B cell (primary cell): Measurements from ENCODE around the gene DCST2. TPM values are rescaled to one million over a fixed set of nuclear protein-coding genes. Genes with fewer than 3 reads are reported as not detected.

Experiments used
- ATAC-seq: fragments of 200-7000 bp; cut with Tn5 transposase; one replicate; pipeline ENCODE4 v1.10.0; 2021; ENCODE audit warnings: low read depth, mild to moderate bottlenecking, moderate number of reproducible peaks, moderate library complexity
- CTCF ChIA-PET: fragments of 350-600 bp; sonication (Branson Sonifier 250); formaldehyde crosslinking; loops from one replicate; lab custom pipeline; 2021; ENCODE audit warnings: antibody characterized with exemption, inconsistent platforms; lab: Charles Lee
- POLR2A ChIA-PET: fragments of 350-600 bp; sonication (Branson Sonifier 250); formaldehyde crosslinking; loops from one replicate; lab custom pipeline; 2021; ENCODE audit warnings: antibody characterized with exemption; lab: Charles Lee
- DNase-seq: peaks from one replicate; pipeline ENCODE4 v3.0.0; 2013
- H2AFZ ChIP-seq: 2 replicates; pipeline ENCODE4 v1.6.1; 2012; ENCODE audit warnings: mild to moderate bottlenecking, low read depth, low read length; ENCODE audit not compliant: insufficient read depth, poor library complexity, severe bottlenecking
- H3K27ac ChIP-seq, 2 donors: 1 replicate in 1 of 2; 2 replicates in 1 of 2; pipeline ENCODE4 v1.5.1; 2012 to 2013; ENCODE audit warnings: low read length in 2 of 2, mild to moderate bottlenecking in 2 of 2, moderate library complexity in 1 of 2
- H3K27me3 ChIP-seq, 4 experiments: fragments of 200-600 bp in 1 of 4; sonication (generic) in 1 of 4; replicated peaks in 1 of 4; 1 replicate in 2 of 4; 2 replicates in 2 of 4; pipeline versions ENCODE4 v1.6.1 to v1.7.0; 2013 to 2016; ENCODE audit warnings: low read length in 3 of 4, mild to moderate bottlenecking in 2 of 4, mixed read lengths in 1 of 4, moderate library complexity in 1 of 4; ENCODE audit not compliant: insufficient read depth in 4 of 4, control insufficient read depth in 3 of 4; ENCODE audit errors: control extremely low read depth in 1 of 4
- H3K36me3 ChIP-seq, 2 experiments: replicated peaks in 1 of 2; 1 replicate in 1 of 2; 2 replicates in 1 of 2; pipeline versions ENCODE4 v1.6.1 to v1.7.1; 2013; ENCODE audit warnings: low read length in 1 of 2; ENCODE audit not compliant: insufficient read depth in 2 of 2, control insufficient read depth in 1 of 2; ENCODE audit errors: control extremely low read depth in 1 of 2, extremely low read depth in 1 of 2
- H3K4me1 ChIP-seq, 2 donors: fragments of 200-600 bp in 1 of 2; sonication (generic) in 1 of 2; 1 replicate in 1 of 2; 2 replicates in 1 of 2; pipeline versions ENCODE4 v1.5.1 to v1.6.1; 2013 to 2017; ENCODE audit warnings: low read length in 2 of 2; ENCODE audit not compliant: control insufficient read depth in 2 of 2, insufficient read depth in 2 of 2
- H3K4me2 ChIP-seq: replicated peaks from 2 replicates; pipeline ENCODE3; 2012; ENCODE audit warnings: mild to moderate bottlenecking, low read depth, low read length; ENCODE audit not compliant: poor library complexity, severe bottlenecking
- H3K4me3 ChIP-seq, 5 experiments: fragments of 200-600 bp in 1 of 5; sonication (generic) in 1 of 5; 1 replicate in 3 of 5; 2 replicates in 2 of 5; pipeline versions ENCODE4 v1.5.1 to v1.7.0; 2011 to 2016; ENCODE audit warnings: low read length in 4 of 5, mild to moderate bottlenecking in 4 of 5, low read depth in 2 of 5, control low read depth in 1 of 5, moderate library complexity in 1 of 5; ENCODE audit not compliant: insufficient read depth in 1 of 5; ENCODE audit errors: control extremely low read depth in 1 of 5, extremely low read depth in 1 of 5
- H3K79me2 ChIP-seq: fragments of 200-600 bp; sonication (generic); one replicate; pipeline ENCODE4 v1.6.0; 2016; ENCODE audit warnings: low read length; ENCODE audit not compliant: control insufficient read depth, insufficient read depth
- H3K9ac ChIP-seq: fragments of 200-600 bp; sonication (generic); 2 replicates; pipeline ENCODE4 v1.6.1; 2017; ENCODE audit warnings: mild to moderate bottlenecking, low read length, moderate library complexity
- H3K9me3 ChIP-seq, 3 donors: one replicate each; pipeline versions ENCODE4 v1.6.1 to v1.7.1; 2013; ENCODE audit warnings: low read length in 2 of 3; ENCODE audit not compliant: control insufficient read depth in 2 of 3, insufficient read depth in 1 of 3; ENCODE audit errors: control extremely low read depth in 1 of 3
- H4K20me1 ChIP-seq: 2 replicates; pipeline ENCODE4 v1.6.0; 2012; ENCODE audit warnings: mild to moderate bottlenecking, low read length; ENCODE audit not compliant: insufficient read depth, control insufficient read depth, poor library complexity, severe bottlenecking
- H3K27ac Mint-ChIP-seq: one replicate; pipeline ENCODE4 v1.8.0; 2021; ENCODE audit warnings: mixed read lengths
- H3K27me3 Mint-ChIP-seq: one replicate; pipeline ENCODE4 v1.8.0; 2021; ENCODE audit warnings: mixed read lengths
- H3K4me1 Mint-ChIP-seq: one replicate; pipeline ENCODE4 v1.8.0; 2021; ENCODE audit warnings: mixed read lengths
- H3K4me3 Mint-ChIP-seq: one replicate; pipeline ENCODE4 v1.8.0; 2021; ENCODE audit warnings: mixed read lengths
- H3K9me3 Mint-ChIP-seq: one replicate; pipeline ENCODE4 v1.8.0; 2022; ENCODE audit warnings: mixed read lengths; ENCODE audit not compliant: insufficient read depth
- CTCF ChIP-seq: fragments of 200-600 bp; IDR thresholded peaks from one replicate; pipeline ENCODE4 v1.8.0; 2022; ENCODE audit warnings: antibody characterized with exemption, mild to moderate bottlenecking
- EZH2 ChIP-seq: IDR thresholded peaks from 2 replicates; pipeline ENCODE4 v1.6.1; 2012; ENCODE audit warnings: borderline replicate concordance, low read depth, mild to moderate bottlenecking, moderate library complexity, low read length; ENCODE audit not compliant: insufficient read depth, poor library complexity, severe bottlenecking
- WGBS: methylation state at CpG from one replicate; pipeline ENCODE4 v1.1.5; 2013; ENCODE audit warnings: missing lambda C conversion rate; ENCODE audit not compliant: insufficient coverage; 5-methylcytosine and 5-hydroxymethylcytosine counted together
- intact Hi-C: fragments of 100-400 bp; cut with micrococcal nuclease; formaldehyde crosslinking; loops from one replicate; pipeline ENCODE4 v1.10.0; 2022
- polyA plus RNA-seq: library from polyadenylated mRNA; depleted of rRNA; stranded (reverse); fragments of >200 nt; gene quantifications from 2 replicates; pipeline ENCODE4 v1.2.3, GENCODE V29; 2012
- total RNA-seq, 2 donors: library from RNA; stranded (reverse); fragments of 120-200 nt in 1 of 2; gene quantifications; 1 replicate in 1 of 2; 2 replicates in 1 of 2; pipeline versions ENCODE4 v1.2.3 to v1.2.4, GENCODE V29; 2013 to 2022

DCST2 gene
- total and polyA plus RNA-seq, 2 donors (not counting 1 experiment from before 2014, with no cell fraction given) = 0.89 to 5.4 TPM

- ATAC-seq = peak; percentile 92
- peak overlapping the region; percentile 54 for H3K27ac Mint-ChIP-seq
- no peak overlapping the region for H3K9ac ChIP-seq
Observed at GRCh38 chr1:155044812-155045657, 11.5 kb upstream of the DCST2 start.

More at GRCh38 chr1:155044812-155045657, 11.5 kb upstream of the DCST2 start:
- TF ChIP-seq EZH2 (no peak), CTCF (peak; percentile 63)
- Histone ChIP-seq H3K4me3 (no peak overlapping the region), H3K79me2 (no peaks in the 10 kb centered on the region), H3K27ac (no peak overlapping the region), H3K36me3 (no peaks in the 10 kb centered on the region), H2AFZ (no peak overlapping the region), H3K4me1 (peaks cover 0 to under 1% of the 10 kb centered on the region in 2 donors), H4K20me1 (no peaks in the 10 kb centered on the region), H3K9me3 (no peaks in the 10 kb centered on the region), H3K4me2 (no peak overlapping the region), H3K27me3 (no peaks in the 10 kb centered on the region)
- WGBS = 57% methylated on average over 6 of the region's 7 CpGs
- peaks cover 3% of the 10 kb centered on the region for H3K27me3 Mint-ChIP-seq
- intact Hi-C loops = loop anchor here (1.0 kb wide), 2 partner anchors 16 to 39 kb away; no protein-coding TSS in a partner anchor
- H3K9me3 Mint-ChIP-seq = no peaks in the 10 kb centered on the region
- peaks cover 10% of the 10 kb centered on the region for H3K4me1 Mint-ChIP-seq
- ChIA-PET CTCF (interaction anchor here (0.8 to 16.6 kb wide), 22 partner anchors 12 to 712 kb away, joined by 3 to 370 read pairs (median 6); partner anchors contain the start of genes DCST1, DCST2, EFNA4 and KRTCAP2), POLR2A (interaction anchor here (0.9 to 2.1 kb wide), 2 partner anchors 17 to 108 kb away, joined by 3 to 8 read pairs; partner anchors contain the start of gene PMVK)
- H3K4me3 Mint-ChIP-seq = peak overlapping the region; percentile 30
- DNase-seq = peak; percentile 76
